NCI-H1930 (cell line): Measurements from ENCODE around the gene MOV10.

Experiments
- DNase-seq, 2 experiments: peaks; one replicate each; lab custom pipeline; 2025; lab: John Stamatoyannopoulos, UW

The MOV10 gene

GRCh38 chr1:112743174-112744008 is 68.9 kb downstream of the MOV10 start:
- DNase-seq: no peak

GRCh38 chr1:112744009-112744578 is 69.6 kb downstream of the MOV10 start:
- no peak for DNase-seq

- no peak for DNase-seq
Observed at GRCh38 chr1:112748396-112748795, 73.9 kb downstream of the MOV10 start.
